LoVo (cell line): ENCODE measurements around the gene AGPS.
"Not testable (repeated sequence)": the region's sequence is repeated elsewhere in the genome, so short reads cannot be mapped to it uniquely, and the experiment has no call there.

Source experiments
- DNase-seq: peaks from one replicate; pipeline ENCODE4 v3.0.0-alpha.2; 2016; ENCODE audit warnings: low spot score

AGPS gene

DNA sequence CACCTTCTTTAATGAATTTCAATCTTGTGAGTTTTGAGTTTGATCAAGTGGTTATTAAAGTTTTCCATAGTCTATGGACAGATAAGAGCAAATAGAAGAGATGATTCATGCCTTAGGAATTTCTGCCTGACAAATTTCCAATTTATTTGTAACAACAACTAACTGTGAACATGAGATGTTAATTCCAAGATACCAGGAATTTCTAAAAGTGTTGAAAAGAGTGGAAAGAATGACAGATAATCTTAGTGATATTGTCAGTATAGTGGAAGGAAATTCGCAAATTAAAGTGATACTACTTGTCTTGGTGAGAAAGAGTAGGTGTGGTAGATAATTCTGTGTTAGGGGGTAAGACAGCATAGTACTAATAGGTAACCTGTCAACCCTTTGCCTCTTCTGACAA, 82.4 kb downstream of the AGPS start:
- DNase-seq = peak; percentile 4

DNA sequence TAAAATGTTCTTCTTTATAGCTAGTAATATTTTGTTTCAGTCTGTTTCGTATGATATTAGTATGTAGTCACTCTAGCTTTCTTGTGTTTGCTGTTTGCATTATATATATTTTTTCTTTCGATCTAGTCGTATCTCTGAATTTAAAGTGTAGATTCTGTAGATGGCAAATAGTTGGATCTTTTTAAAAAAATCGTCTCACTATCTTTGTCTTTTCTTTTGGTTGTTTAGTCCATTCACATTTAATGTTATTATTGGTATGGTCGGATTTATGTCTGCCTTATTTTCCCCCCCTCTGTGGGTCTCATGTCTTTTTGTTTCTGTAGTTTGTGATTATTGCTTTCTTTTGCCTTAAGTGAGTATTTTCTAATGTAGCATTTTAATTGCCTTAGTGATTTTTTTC, 84.3 kb downstream of the AGPS start:
- no peak for DNase-seq

DNA sequence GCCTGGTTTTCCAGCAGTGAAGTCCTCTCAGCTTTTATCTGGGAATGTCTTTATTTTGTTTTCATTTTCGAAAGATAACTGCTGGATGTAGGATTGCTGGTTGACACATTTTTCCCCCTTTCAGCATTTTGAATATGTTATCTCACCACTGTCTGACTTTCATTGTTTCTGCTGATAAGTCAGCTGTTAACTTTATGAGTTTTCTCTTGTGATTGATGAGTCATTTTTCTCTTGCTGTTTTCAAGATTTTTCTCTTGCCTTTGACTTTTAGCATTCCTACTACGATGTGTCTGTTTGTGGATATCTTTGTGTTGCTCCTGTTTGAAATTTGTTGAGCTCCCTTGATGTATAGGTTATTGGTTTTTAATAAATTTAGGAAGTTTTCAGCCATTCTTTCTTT, 85.5 kb downstream of the AGPS start:
- DNase-seq = no peak

DNA sequence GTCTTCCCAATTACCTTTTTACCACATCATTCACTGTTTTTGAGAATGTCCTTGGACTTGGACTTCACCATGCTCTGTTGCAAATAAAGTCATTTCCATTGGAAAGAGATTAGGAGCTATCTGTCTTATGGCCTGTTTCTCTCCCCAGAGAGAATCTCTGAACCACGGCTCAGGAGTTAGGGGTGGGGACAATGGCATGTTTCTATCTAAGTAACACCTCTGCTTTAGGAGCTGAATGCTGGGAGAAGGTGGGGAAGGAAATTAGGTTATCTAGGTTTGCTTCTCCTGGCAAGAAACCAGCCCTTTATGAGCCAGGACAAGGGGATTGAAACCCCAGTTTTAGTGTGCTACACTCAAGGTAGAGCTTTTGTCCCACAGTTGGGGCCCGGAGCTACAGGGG, 86.3 kb downstream of the AGPS start:
- DNase-seq = no peak

DNA sequence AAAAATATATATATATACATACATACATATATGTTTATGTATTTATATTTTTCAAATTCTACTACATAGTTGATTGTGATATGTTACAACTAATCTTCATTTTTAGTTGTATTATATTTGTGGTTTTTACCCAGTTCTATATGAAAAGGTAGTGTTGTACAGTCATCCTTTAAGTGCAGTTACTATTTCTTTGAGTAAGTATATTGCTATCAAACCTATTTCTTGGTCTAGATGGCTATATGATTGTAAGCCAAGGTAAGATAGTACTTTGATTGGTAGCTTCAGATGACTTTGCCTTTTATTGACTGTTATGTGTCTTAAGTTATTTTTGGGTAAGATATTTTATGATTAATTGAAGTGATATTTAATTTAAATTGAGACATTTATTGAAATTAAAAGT, 89.6 kb downstream of the AGPS start:
- DNase-seq = no peak

DNA sequence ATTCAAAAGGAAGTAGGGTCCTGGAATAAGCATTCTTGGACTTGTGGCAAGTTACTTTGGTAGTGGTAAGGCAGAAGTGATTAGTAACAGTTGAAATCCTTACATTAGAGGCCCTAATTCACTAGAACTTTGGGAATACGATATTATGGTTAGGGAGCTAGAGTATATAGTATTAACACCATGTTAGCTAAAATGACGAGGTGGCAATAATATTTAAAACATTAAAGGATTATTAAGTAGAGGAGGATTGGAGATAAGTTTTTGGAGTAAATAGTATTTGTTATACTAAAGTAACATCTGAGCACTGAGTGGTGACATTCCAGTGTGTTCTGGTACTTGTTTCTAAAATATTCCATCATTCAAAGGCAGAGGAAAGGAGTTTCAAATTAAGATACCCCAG, 91.0 kb downstream of the AGPS start:
- DNase-seq = no peak

DNA sequence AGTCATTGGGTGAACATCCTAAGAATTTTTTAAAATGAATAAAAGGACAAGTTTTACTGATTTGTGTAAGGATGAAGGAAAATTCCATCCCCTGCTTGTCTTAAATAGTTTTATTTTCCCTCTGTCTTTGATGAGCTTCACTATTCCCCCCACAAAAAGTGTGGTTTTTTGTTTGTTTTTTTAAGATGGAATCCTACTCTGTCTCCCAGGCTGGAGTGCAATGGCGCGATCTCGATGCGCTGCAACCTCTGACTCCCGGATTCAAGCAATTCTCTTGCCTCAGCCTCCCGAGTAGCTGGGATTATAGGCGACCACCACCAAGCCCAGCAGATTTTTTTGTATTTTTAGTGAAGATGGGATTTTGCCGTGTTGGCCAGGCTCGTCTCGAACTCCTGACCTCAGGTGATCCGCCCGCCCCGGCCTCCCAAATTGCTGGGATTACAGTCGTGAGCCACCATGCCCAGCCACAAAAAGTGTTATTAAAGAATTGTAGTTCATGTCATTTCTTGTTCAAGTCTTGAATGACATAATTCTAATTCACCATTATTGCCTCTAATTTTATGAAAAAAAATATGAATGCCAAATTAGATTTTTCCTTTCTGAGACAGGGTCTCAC, 91.7 kb downstream of the AGPS start:
- DNase-seq = no peak

DNA sequence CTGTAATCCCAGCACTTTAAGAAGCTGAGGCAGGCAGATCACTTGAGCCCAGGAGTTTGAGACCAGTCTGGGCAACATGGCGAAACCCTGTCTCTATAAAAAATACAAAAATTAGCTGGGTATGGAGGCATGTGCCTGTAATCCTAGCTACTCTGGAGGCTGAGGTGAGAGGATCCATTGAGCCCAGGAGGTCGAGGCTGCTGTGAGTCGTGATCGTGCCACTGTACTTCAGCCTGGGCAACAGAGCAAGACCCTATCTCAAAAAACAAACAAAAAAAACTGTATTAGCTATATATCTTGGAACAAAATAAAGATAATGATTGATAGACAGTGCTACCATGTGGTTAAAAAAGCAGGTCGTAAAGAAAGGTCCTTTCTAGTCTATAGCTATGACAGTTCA, 93.1 kb downstream of the AGPS start:
- not testable (repeated sequence) for DNase-seq

DNA sequence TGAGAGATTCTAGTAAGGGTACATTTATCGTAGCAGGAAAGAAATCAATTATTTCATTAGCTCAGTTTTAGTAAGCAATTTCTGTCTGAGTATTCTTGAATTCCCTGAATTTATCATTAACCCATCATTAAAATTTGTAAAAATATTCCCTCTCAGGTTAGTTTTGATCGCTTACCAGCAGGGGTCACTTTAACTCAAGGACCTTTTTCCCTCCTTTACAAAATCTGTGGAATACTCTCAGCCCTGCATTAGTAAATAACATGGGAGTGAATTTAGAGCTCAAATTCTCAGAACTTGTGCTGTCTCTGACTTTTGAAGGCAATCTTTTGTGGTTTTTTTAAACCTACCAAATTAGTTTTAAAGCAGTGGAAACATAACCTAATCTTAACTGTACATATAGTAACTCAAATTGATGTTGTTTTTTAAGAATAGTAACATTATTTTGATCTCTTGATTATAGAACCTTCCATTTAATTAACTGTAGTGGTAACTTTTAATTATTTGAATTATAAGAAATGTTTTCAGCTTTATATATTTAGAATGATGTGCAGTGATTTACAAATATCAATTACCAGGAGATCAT, 97.2 kb downstream of the AGPS start:
- DNase-seq = no peak

DNA sequence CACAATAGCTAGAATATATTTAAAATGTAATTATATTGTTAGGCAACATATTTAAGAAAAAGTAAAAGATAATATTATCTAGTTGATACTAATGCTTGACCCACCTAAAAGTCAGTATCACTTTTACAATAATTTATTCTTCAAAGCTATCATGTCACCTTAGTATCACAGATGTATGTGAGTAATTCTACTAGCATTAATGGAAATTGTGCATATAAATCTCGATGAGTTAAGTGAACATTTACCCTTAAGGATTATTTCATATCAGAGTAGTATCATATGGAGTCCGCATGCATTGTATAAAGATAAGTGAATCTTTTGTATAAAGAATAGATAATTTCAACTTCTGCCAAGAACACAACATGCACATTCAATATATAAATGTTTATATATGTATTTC, 103.4 kb downstream of the AGPS start:
- DNase-seq = no peak

DNA sequence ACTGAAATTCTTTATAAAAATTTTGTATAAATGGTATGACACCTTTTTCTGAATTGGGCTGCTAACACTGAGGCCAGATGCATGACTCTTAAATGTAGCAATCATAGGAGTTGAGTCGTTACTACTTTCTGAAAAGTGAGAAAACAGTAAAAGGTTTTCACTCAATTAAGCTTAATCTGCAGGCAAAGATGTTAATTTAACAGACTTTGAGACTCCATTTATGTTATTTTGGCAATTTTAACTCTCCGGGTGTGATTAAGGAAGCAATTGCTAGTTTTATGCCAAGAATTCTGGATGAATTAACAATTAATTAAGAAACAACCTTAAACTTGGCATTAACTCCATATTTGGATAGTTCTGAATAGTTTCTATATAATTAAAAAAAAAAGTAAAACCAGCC, 104.3 kb downstream of the AGPS start:
- DNase-seq = no peak

DNA sequence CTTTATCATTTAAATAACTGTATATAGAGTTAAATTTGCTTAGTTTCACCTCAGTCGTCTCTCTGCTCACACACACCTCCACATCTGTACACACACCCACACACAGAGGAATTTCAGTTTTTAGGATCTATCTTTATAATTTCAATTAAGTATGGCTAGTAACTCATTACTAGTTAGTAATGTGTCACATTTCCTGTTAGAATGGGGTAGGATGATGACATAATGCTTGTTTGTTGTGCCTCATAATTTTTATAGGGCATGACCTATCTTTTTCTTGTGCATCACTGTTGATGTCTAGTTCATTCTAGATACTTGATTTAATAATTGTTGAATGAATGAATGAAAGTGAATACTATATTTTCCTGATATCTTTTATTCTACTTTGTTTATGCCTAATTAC, 108.6 kb downstream of the AGPS start:
- no peak for DNase-seq

DNA sequence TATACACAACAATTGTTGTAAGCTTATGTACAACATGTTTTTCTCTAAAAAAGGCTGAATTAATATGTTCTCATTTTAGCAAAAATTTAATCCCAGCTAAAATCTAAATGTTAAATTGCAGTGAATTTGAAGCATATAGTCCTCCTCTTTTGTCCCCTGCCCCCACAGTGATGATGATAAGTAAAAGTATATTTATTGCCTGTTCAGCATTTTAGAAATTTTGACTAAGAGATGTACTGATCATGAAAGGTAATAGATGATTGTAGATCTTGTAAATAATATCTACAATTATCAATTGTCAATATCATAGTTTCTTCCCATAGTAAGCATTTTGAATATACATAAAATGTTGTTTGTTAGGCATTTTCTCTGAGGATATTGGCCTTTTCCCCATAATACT, 113.9 kb downstream of the AGPS start:
- DNase-seq = no peak

DNA sequence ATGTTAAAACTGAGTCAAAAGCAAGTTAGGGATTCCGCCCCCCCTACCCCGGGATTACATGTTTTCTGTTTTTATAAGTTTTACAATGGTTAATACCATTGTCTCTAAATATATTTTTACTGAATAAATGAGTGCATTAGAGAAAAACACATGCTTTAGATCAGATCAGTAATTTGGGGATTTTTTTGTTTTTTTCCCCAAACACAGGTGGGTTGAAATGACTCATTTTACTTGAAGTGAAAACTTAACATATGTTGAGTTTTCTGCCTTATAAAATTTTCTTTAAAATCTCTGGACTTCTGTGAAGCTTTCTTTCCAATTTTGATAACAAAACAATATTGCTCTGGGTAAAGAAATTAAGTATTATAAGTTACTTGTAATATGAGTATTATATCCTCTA, 114.4 kb downstream of the AGPS start:
- no peak for DNase-seq

DNA sequence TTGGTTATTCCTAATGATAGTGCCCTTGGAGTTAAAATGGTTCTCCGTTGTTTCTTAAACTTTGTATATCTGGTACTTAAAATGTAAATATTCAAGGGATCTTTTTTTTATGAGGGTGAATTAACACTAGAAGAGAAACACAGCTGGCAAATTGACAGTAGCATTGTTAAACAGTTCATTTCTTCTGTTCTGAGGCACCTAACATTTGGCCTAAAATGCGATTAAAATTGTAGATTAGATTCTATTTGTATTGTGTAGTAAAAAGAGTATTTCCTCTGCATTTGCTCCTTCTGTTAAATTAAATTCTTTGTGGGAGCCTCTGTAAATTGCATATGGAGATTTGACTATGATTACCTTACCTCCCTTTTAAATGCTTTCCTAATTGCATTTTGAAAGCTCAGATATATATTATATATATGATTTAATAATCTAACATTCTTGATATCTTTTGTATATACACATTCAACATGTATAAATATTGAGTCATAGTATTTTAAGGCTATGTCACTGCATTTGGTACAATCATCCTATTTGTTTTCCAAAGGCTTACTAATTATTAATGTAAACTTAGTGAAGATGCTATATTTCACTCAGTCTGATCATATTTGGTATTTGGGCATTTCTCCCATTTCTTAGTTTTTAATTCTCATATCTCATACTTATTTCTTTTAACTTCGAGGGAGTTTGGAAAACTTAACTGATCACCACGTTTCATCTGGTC, 124.4 kb downstream of the AGPS start:
- DNase-seq = no peak

DNA sequence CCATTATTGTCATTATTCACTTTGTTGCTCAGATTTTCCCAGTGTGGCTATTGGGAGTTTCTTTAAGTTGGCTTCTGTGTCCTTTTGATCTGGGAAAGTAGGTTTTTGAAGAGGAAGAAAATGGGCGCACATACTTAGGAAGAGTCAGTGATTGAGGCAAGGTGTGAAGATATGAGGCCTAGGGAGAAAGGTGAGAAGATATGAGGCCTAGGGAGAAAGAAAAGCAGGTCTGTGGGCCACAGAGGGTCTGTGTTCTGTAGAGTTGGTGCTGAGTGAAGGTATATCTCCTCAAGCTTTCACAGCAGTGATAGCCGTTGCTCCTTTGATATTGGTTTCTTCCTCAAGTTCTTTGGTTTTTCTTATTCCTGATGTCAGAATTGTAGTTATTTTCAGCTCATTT, 126.2 kb downstream of the AGPS start:
- no peak for DNase-seq

DNA sequence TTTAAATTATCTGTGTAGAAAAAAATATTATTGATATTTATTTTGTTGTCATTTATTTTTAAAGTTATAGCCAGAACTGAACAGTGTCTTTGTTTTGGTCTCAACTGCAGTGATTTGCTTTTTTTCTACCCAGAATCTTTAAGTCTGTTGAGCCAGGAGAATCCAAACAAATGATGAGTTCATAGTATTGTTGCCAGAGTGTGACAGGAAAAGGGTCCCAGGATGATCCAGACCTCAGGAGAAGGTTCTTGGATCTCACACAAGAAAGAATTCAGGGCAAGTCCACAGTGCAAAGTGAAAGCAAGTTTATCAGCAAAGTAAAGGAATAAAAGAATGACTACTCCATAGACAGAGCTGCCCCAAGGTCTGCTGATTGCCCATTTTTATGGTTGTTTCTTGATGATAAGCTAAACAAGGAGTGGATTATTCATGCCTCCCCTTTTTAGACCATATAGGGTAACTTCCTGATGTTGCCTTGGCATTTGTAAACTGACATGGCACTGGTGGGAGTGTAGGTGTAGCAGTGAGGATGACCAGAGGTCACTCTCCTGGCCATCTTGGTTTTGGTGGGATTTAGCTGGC, 127.1 kb downstream of the AGPS start:
- no peak for DNase-seq

DNA sequence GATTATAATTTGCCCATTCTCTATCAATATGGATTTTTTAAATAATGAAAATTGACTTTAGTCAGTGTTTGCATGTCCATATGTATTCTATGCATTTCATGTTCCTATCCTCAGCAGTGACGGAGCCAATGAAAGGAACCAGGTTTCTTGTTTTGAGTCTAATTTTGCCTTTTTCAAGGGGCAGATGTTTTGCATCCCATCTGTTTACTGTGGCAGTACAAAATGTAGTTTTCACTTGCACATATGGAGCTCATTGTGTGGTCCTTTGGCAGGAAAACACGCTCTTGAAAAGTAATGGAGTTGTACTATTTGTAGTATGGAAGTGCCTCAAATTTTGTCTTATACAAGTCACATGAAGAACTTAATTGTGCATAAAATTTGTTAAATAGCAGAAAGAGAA, 127.8 kb downstream of the AGPS start:
- DNase-seq = no peak

DNA sequence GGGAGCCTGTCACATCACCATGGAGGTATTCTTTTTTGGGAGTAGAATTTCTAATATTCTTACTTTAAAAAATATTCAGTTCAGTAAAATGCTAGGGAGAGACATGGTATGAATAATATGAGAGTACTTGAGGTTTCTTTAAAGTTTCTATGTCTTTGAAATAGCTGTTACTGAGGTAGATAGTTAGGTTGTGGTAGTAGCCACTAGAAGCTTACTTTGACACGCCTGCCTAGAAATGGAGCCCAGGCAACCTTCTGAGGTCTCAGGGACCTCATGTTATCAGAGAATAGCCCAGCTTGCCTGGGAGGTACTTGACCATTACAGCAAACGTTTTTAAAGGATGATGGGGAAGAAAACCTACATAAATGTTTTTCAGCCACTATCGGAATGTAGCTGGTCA, 131.2 kb downstream of the AGPS start:
- no peak for DNase-seq

DNA sequence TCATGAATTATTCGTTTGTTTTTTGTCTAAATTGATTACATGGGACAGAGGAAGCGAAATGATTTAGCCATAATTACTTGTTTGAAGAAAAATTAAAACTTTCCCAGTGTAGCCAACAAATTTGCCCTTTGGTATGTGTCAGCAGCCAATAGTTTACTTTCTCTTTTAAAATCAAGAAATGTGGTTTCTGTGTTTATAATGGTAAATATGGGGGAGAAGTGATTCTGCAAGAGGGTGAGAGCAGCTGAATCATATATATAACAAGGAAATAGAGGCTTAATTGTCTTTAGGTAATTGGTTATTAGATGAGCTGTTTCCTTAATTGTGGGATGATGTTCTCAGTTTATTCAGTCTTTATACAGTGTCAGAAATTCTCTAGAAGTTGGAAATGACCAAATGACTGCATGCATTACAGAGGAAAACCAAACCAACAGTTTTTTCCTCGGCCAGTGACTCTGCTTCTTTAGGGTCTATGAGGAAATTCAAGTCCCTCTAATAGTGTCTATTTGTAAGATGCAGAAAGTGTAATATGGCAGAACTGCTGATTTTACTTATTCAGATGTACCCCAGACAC, 132.9 kb downstream of the AGPS start:
- no peak for DNase-seq

DNA sequence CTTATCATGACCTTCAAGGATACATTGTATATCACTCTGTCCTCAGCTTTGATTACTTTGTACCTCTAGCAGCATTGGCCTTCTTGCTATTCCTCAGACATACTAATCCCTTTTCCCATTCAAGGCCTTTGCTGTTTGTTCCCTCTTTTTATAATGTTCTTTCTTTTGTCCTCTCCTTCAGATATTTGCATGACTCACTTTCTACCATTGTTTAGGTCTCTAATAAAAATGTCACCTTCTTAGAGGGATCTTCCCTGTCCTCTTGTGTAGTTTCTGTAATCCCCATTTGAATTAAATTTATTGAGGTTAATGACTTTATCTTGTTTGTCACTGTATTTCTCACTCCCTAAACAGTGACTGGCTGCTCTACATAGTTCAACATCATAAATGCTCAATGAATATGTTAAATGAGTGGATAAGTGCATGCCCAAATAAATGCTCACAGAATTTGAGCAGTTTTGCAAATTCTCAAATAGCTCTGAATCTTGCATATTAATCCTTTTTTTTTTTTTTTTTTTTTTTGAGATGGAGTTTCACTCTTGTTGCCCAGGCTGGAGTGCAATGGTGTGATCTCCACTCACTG, 135.9 kb downstream of the AGPS start:
- no peak for DNase-seq

DNA sequence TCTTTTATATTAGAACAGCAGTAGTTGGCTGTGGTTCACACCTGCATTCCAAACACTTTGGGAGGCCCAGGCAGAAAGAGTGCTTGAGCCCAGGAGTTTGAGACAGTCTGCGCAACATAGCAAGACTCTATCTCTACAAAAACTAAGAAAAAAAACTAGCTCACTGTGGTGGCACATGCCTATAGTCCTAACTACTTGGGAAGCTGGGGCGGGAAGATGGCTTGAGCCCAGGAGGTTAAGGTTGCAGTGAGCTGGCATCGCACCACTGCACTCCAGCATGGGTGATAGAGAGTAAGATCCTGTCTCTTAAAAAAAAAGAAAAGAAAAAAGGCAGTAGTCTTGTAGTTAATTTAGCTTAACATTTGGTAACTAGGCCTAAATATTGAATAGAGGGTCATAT, 136.6 kb downstream of the AGPS start:
- DNase-seq = no peak

DNA sequence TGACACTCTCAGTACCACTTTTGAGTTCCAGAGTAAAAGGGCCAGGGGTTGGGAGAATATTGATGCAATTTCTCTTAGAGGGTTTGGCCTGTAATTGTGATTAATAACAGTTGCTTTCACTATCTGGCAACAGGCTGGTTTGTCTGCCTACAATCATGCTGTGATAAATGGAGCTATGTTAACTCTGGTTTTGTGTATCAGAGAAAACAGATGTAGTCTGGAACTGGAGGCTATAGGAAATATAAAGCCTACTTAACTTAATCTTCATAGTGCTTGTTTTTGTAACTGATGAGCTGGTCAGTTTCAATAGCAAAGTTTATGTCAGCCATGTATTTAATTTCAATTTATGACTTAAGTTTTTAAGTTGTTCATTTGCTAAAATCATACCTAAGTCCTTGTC, 138.0 kb downstream of the AGPS start:
- DNase-seq = no peak
